Neural cell (in vitro differentiated cells): Measurements from ENCODE around the gene LEO1.

Source experiments
- EZH2 ChIP-seq: fragments of 200-600, 300-800 bp; shearing (Covaris generic), sonication (generic); IDR thresholded peaks from 2 replicates; pipeline ENCODE4 v1.6.1; 2014; ENCODE audit warnings: antibody characterized with exemption, low read length, borderline replicate concordance, mild to moderate bottlenecking; ENCODE audit not compliant: insufficient read depth, poor library complexity, severe bottlenecking
- TAF1 ChIP-seq: IDR thresholded peaks from 2 replicates; pipeline ENCODE4 v1.6.1; 2012; ENCODE audit warnings: low read depth
- TF ChIP-seq, protein P1 (sequence below): fragments of 450-650 bp; IDR thresholded peaks from 2 replicates; pipeline ENCODE4 v1.5.1; 2014; ENCODE audit warnings: antibody characterized with exemption, mild to moderate bottlenecking, moderate library complexity; ENCODE audit not compliant: poor library complexity, severe bottlenecking

- TF ChIP-seq TAF1 (no peak), EZH2 (no peak)
- TF ChIP-seq, protein P1, sequence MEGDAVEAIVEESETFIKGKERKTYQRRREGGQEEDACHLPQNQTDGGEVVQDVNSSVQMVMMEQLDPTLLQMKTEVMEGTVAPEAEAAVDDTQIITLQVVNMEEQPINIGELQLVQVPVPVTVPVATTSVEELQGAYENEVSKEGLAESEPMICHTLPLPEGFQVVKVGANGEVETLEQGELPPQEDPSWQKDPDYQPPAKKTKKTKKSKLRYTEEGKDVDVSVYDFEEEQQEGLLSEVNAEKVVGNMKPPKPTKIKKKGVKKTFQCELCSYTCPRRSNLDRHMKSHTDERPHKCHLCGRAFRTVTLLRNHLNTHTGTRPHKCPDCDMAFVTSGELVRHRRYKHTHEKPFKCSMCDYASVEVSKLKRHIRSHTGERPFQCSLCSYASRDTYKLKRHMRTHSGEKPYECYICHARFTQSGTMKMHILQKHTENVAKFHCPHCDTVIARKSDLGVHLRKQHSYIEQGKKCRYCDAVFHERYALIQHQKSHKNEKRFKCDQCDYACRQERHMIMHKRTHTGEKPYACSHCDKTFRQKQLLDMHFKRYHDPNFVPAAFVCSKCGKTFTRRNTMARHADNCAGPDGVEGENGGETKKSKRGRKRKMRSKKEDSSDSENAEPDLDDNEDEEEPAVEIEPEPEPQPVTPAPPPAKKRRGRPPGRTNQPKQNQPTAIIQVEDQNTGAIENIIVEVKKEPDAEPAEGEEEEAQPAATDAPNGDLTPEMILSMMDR, result no peak
These were observed 49.6 kb upstream of the LEO1 start for GRCh38 chr15:52021128-52021671.
